NT2/D1 (cell line): ENCODE data around the gene ADAM22.

ENCODE experiments used
- DNase-seq: peaks from one replicate; pipeline ENCODE4 v3.0.0-alpha.2; 2011; ENCODE audit warnings: low read depth, low spot score
- H3K27me3 ChIP-seq: 2 replicates; pipeline ENCODE4 v1.6.0; 2011; ENCODE audit warnings: mild to moderate bottlenecking; ENCODE audit not compliant: insufficient read length, insufficient read depth
- H3K36me3 ChIP-seq: 2 replicates; pipeline ENCODE4 v1.6.1; 2011; ENCODE audit warnings: mild to moderate bottlenecking, low read length, mixed read lengths; ENCODE audit not compliant: insufficient read depth, insufficient read length
- H3K4me1 ChIP-seq: 2 replicates; pipeline ENCODE4 v1.5.1; 2011; ENCODE audit not compliant: insufficient read depth, insufficient read length
- H3K4me3 ChIP-seq: 2 replicates; pipeline ENCODE4 v1.5.1; 2011; ENCODE audit warnings: low read depth; ENCODE audit not compliant: insufficient read length
- H3K9ac ChIP-seq: 2 replicates; pipeline ENCODE4 v1.6.0; 2011; ENCODE audit warnings: low read depth; ENCODE audit not compliant: insufficient read length
- H3K9me3 ChIP-seq: 2 replicates; pipeline ENCODE4 v1.5.1; 2011; ENCODE audit warnings: mild to moderate bottlenecking, low read length; ENCODE audit not compliant: insufficient read depth
- SUZ12 ChIP-seq: IDR thresholded peaks from 2 replicates; pipeline ENCODE4 v1.6.1; 2011; ENCODE audit not compliant: insufficient read length, insufficient read depth; ENCODE audit errors: extremely low read depth
- YY1 ChIP-seq: IDR thresholded peaks from 2 replicates; pipeline ENCODE4 v1.6.1; 2011; ENCODE audit not compliant: insufficient read length, insufficient read depth
- ZNF274 ChIP-seq: IDR thresholded peaks from 2 replicates; pipeline ENCODE4 v1.6.1; 2011; ENCODE audit warnings: mild to moderate bottlenecking, low read depth, low read length

Gene ADAM22

DNA sequence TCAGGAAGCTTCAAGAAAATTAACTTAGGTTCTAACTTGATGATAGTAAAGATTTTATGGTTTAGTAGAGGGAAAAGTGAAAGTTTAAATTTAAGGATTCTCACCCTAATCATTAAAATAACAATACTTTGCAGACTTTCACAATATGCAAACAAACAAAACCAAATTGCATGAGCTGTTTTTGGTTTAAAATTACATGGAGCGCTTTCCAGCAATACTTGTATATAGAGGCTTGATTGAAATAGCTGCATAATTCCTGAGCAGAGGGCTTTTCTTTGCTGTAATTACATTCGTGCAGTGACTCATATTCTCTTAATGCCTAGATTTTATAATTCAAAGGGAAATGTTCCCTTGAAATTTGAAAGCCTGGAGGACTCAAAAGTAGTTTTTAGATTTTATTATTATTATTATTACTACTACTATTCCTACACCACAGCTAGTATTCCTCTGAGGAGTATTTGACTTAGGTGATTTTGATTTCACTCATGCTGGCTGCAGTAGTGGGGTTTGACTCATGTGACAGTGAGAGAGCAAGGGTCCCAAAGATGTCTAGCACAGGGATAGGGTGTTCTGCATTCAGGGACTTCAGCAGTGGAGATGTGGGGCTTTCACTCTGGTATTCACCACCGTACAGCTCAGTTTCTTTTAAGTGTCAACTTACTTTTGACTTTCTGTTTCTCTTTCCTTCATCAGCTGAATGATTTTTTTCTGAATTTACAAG lies 138.1 kb downstream of the ADAM22 start:
- Histone ChIP-seq H3K27me3 (no peaks in the 10 kb centered on the region), H3K4me1 (no peaks in the 10 kb centered on the region), H3K4me3 (no peak overlapping the region), H3K9me3 (peaks cover 7% of the 10 kb centered on the region; the same call in 1 of the 2 replicates), H3K9ac (no peak overlapping the region), H3K36me3 (no peaks in the 10 kb centered on the region)
- TF ChIP-seq SUZ12 (no peak), YY1 (no peak), ZNF274 (no peak)
- DNase-seq = no peak

DNA sequence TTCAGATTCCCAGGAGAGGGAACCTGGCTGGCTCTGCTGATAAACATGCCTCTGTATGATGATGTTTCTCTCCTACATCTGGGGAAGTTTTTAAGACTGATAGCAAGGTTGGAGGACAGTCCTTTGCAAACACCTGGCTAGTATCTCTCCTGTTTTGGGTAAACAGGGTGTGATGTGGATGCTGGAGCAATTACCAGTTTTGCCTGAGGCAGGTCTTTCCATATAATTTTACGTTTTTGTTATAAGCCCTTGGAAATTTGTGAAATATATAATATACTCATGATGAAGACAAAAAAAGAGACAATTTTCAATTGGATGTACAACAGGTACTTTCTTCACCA lies 138.6 kb downstream of the ADAM22 start:
- Histone ChIP-seq H3K4me1 (no peaks in the 10 kb centered on the region), H3K9ac (no peak overlapping the region), H3K4me3 (no peak overlapping the region), H3K9me3 (peaks cover 11% of the 10 kb centered on the region; the same call in 1 of the 2 replicates), H3K36me3 (no peaks in the 10 kb centered on the region), H3K27me3 (no peaks in the 10 kb centered on the region)
- no peak for DNase-seq
- no peak for TF ChIP-seq SUZ12
- TF ChIP-seq YY1 = no peak
- TF ChIP-seq ZNF274 = no peak

DNA sequence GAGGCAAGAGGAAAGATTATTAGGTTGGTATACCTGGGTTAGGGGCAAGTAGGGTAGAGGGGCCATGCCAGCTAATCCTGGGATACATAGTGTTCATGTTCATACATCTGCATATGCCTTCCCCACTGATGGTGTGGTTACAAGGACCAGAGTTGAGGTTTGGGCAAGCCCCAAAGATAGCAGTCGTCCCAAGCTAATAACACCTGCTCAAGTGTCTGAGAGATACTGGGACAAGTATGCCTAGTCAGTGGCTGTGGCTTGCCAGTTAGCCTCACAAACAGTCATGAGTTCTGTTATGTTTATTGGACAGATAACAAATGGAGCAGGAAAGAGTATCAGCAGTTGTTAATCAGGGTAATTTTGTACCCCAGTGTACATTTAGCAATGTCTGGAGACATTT lies 139.6 kb downstream of the ADAM22 start:
- H3K4me1 ChIP-seq = no peaks in the 10 kb centered on the region
- peaks cover 11% of the 10 kb centered on the region; the same call in 1 of the 2 replicates for H3K9me3 ChIP-seq
- TF ChIP-seq SUZ12 (no peak), ZNF274 (no peak), YY1 (no peak)
- no peaks in the 10 kb centered on the region for H3K36me3 ChIP-seq
- no peak overlapping the region for H3K9ac ChIP-seq
- H3K4me3 ChIP-seq = no peak overlapping the region
- H3K27me3 ChIP-seq = no peaks in the 10 kb centered on the region
- DNase-seq = no peak

DNA sequence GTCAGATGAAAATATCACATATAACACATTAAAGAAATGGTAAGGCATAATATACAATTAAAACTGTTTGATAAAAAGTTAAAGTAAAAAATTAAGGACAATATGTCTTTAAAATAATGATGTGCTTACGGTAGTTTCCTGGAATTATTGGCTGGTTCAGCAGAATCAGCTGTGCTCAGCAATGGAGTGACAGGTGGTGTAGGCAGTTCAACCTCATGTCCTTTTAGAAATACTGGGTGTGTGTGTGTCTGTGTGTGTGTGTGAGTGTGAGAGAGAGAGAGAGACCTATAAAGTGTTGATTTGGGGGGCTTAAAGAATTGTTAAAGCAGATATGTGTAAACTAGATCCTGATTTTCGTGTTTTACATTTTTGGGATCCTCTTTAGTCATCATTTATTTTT lies 141.2 kb downstream of the ADAM22 start:
- no peak for DNase-seq
- Histone ChIP-seq H3K27me3 (no peaks in the 10 kb centered on the region), H3K4me3 (no peak overlapping the region), H3K4me1 (no peaks in the 10 kb centered on the region), H3K9me3 (peaks cover 11% of the 10 kb centered on the region; the same call in 1 of the 2 replicates), H3K9ac (no peak overlapping the region), H3K36me3 (no peaks in the 10 kb centered on the region)
- TF ChIP-seq YY1 = no peak

DNA sequence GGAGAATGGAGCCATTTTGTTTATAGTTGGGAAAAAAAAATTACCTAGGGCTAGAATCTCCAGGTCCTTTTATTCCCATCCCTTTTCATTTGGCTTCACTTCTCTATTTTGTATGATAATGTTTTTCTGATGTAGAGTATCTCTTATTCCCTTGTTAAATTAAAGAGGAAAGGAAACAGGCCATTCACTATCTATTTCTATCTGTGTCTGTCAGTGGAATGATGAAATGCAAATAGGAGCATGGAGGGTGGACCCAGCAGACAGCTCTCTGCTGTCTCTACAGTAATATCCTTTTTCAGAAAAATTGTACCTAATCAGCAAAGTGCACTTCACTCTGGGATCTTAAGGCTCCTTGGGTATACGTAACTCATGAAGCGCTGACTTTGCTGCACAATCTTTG lies 149.8 kb downstream of the ADAM22 start:
- no peaks in the 10 kb centered on the region for H3K27me3 ChIP-seq
- DNase-seq = no peak
- no peak overlapping the region for H3K4me3 ChIP-seq
- H3K36me3 ChIP-seq = no peaks in the 10 kb centered on the region
- H3K9me3 ChIP-seq = no peaks in the 10 kb centered on the region
- TF ChIP-seq SUZ12 = no peak
- no peak for TF ChIP-seq YY1
- TF ChIP-seq ZNF274 = no peak
- H3K4me1 ChIP-seq = no peaks in the 10 kb centered on the region
- no peak overlapping the region for H3K9ac ChIP-seq

DNA sequence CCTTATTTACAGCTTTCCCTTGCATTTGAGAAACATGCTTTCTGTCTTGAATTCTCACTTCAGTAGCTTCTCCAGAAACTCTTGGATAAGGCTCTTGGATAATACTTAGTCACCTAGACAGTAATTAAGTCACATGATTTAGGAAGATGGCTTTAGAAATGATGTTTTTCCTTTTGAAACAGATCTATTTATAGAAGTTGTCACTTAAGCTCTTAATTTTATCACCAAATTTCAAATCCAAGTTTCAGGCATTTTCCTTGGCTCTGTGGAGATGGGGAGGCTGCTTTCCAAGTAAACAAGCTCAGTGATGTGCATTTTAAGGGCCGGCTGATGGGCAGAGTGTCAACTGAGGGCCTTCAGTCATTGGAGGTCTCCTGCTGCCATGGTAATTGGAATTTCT lies 155.5 kb downstream of the ADAM22 start:
- TF ChIP-seq SUZ12 = no peak
- no peak for TF ChIP-seq ZNF274
- no peak for TF ChIP-seq YY1
- DNase-seq = no peak
- no peaks in the 10 kb centered on the region for H3K4me1 ChIP-seq

DNA sequence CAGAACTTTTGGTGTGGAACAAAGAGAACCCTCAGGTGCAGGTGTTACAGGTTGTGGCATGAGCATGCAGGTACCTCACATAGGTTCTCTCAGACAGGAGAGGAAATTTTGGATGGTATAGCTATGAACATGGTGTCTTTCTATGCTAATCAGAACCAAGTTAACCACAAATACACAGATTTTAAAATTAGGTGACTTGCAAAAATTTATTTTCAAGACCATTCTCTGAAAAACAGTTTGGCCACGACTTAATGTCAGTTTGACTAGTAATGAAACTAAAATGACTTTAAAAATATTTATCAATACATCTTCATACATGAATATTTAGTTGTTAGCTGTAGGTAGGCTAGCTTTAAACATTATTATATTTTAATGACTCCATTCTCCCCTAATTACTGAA lies 156.2 kb downstream of the ADAM22 start:
- Histone ChIP-seq H3K9ac (no peak overlapping the region), H3K36me3 (no peaks in the 10 kb centered on the region), H3K4me3 (no peak overlapping the region), H3K9me3 (no peaks in the 10 kb centered on the region), H3K27me3 (no peaks in the 10 kb centered on the region), H3K4me1 (no peaks in the 10 kb centered on the region)
- DNase-seq = no peak
- no peak for TF ChIP-seq YY1
- no peak for TF ChIP-seq ZNF274
- TF ChIP-seq SUZ12 = no peak

More for the DNA sequence above, 155.5 kb downstream of the ADAM22 start:
- no peaks in the 10 kb centered on the region for H3K36me3 ChIP-seq
- no peak overlapping the region for H3K4me3 ChIP-seq
- H3K9ac ChIP-seq = no peak overlapping the region
- H3K9me3 ChIP-seq = no peaks in the 10 kb centered on the region
- H3K27me3 ChIP-seq = no peaks in the 10 kb centered on the region

DNA sequence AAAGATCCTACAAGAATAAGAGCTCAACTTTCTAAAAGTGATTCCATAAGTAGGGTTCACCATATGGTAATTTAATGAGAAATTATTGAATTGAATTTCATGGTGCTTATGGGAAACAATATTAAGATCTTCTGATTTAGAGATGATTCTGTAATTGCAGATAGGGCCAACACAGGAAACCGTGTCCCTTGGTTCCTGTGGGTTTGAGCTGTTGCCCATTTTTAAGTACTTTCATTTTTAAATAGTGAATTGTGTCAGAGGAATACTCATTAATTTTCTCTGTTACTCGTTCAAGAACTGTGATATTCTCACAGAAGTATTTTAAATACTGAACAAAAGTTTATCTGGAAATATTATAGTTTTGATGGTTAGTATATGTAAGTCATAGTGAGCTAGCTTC lies 156.6 kb downstream of the ADAM22 start:
- no peak for TF ChIP-seq SUZ12
- Histone ChIP-seq H3K36me3 (no peaks in the 10 kb centered on the region), H3K9ac (no peak overlapping the region), H3K27me3 (no peaks in the 10 kb centered on the region), H3K9me3 (no peaks in the 10 kb centered on the region), H3K4me3 (no peak overlapping the region), H3K4me1 (no peaks in the 10 kb centered on the region)
- DNase-seq = no peak
